ENCODE measurements around the gene FBXL17.

Gene FBXL17

DNA sequence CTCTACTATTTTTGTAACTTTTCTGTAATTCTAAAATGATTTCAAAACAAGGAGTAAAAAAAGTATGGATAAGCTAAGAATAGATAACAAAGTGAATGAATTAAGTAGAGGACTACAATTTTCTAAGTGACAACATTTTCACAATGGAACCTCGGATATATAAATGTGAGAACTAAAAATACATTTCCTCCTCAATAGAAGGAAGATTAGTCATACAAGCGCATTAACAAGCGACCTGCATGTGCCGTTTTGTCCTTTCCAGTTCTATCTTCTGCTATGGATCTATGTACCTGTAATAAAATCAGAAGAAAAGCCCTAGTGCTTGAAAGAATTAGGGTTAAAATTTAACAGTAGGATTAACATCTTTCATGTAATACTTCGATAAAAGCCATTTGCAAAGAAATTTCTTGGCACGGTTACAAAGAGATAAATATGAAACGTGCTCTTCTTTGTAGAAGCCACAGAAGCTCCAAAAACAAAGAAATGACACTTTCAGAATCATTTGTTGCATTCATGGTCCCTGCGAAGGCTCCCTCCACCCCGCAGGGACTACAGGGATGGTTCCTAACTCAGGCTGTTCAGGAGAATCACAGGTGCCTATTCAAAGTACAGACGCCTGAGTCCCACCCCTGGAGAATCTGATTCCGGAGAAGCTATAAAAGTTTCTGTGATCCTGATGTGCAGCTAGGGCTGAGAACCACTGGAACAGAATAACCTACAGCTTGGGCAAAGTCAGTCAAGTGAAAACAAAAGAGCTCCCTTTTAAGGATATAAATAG lies 494.5 kb downstream of the FBXL17 start:
- no peak overlapping the region for H4K91ac ChIP-seq (ENCODE audit: low read depth, low read length, poor library complexity)

DNA sequence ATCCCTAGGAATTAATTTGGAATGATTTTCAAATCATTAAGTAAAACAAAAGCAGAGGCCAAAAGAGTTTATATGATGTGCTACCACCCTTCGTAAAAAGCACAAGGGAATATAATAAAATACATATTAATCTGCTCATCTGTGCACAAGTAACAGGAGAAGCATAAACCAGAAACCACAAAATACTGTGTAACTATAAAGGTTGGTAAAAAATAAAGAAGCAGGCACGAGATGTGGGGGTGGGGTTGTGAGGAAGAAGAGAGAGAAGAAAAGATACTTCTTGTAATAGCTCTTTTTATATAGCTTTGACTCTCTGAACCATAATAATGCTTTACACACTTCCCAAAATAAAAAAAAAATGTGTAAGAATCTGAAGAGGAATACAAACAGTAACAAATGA lies 496.3 kb downstream of the FBXL17 start:
- no peak overlapping the region for H3K4me2 ChIP-seq (ENCODE audit: insufficient read depth, low read length, poor library complexity, severe bottlenecking)
- no CpG with 5 or more reads among the region's 2 CpGs for WGBS, 2 donors (ENCODE audit: extremely low coverage in 2 of 2, insufficient read length in 2 of 2, insufficient replicate concordance in 1 of 2)
- no peak overlapping the region for H2BK15ac ChIP-seq (ENCODE audit: low read length)

More for the DNA sequence above, 494.5 kb downstream of the FBXL17 start:
- no peak overlapping the region for H3K4me3 ChIP-seq (ENCODE audit: low read length in 2 of 2)
- H3K14ac ChIP-seq (ENCODE audit: low read length): no peak overlapping the region
- no peak overlapping the region for H3K23ac ChIP-seq (ENCODE audit: low read depth, low read length, poor library complexity)
- no peaks in the 10 kb centered on the region for H3K79me1 ChIP-seq (ENCODE audit: low read depth, low read length)
- H3K27me3 ChIP-seq (ENCODE audit: control insufficient read depth in 3 of 3, insufficient read depth in 3 of 3, low read depth in 1 of 3, low read length in 3 of 3): no peaks in the 10 kb centered on the region
- H2BK120ac ChIP-seq (ENCODE audit: low read depth, low read length): no peak overlapping the region
- no peak overlapping the region for H3K9ac ChIP-seq (ENCODE audit: low read depth, low read length, poor library complexity)
- H3K9me3 ChIP-seq (replicated peaks in 1 of 2; ENCODE audit: control insufficient read depth in 2 of 2, insufficient read depth in 1 of 2, low read depth in 1 of 2, low read length in 2 of 2): no peaks in the 10 kb centered on the region
- H3K4ac ChIP-seq (ENCODE audit: low read length): no peak overlapping the region
- H4K8ac ChIP-seq (ENCODE audit: low read depth, low read length): no peak overlapping the region
- no peaks in the 10 kb centered on the region for H3K36me3 ChIP-seq (replicated peaks in 1 of 2; ENCODE audit: control insufficient read depth in 2 of 2, insufficient read depth in 2 of 2, low read length in 2 of 2)
- no CpG with 5 or more reads among the region's 11 CpGs for WGBS, 2 donors (ENCODE audit: extremely low coverage in 2 of 2, insufficient read length in 2 of 2, insufficient replicate concordance in 1 of 2)
- H2AK5ac ChIP-seq (ENCODE audit: low read depth, low read length): no peak overlapping the region
- no peak overlapping the region for H2BK15ac ChIP-seq (ENCODE audit: low read length)
- no peak overlapping the region for H3K27ac ChIP-seq (replicated peaks; ENCODE audit: low read length)
- H2BK12ac ChIP-seq (ENCODE audit: low read length): no peak overlapping the region
- H3K4me2 ChIP-seq (ENCODE audit: insufficient read depth, low read length, poor library complexity, severe bottlenecking): no peak overlapping the region
- H3K18ac ChIP-seq (ENCODE audit: low read length): no peak overlapping the region
- H2BK5ac ChIP-seq (ENCODE audit: low read length): no peak overlapping the region
- H2AFZ ChIP-seq (ENCODE audit: low read length): no peak overlapping the region
- DNase-seq (ENCODE audit: low spot score): no peak
- peaks cover 6 to 25% of the 10 kb centered on the region in 2 donors for H3K4me1 ChIP-seq (ENCODE audit: control insufficient read depth in 2 of 2, insufficient read depth in 1 of 2, low read depth in 1 of 2, low read length in 2 of 2)

DNA sequence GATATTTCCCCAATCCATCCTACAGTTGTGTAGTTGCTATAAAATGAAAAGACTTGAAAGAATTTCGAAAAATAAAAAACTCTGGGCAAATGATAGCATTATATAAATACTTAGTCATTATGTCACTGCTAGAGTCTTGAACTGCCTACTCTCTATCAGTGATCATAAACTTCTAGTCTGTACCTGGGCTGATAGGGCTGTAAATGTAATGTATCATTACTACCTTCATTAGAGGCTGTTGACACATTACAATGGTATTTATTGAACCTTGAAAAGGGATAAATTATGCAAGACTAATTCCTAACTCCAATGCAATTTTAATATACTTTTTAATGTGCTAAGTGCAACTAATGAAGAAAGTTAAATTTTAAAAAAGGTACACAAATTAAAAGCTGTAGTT lies 497.0 kb downstream of the FBXL17 start:
- Histone ChIP-seq H2BK120ac (ENCODE audit: low read depth, low read length) (no peak overlapping the region), H2BK12ac (ENCODE audit: low read length) (no peak overlapping the region), H2AK5ac (ENCODE audit: low read depth, low read length) (no peak overlapping the region), H3K9ac (ENCODE audit: low read depth, low read length, poor library complexity) (no peak overlapping the region), H3K4me3 (ENCODE audit: low read length in 2 of 2) (no peak overlapping the region), H3K23ac (ENCODE audit: low read depth, low read length, poor library complexity) (no peak overlapping the region), H2BK5ac (ENCODE audit: low read length) (no peak overlapping the region), H2BK15ac (ENCODE audit: low read length) (no peak overlapping the region), H3K9me3 (replicated peaks in 1 of 2; ENCODE audit: control insufficient read depth in 2 of 2, insufficient read depth in 1 of 2, low read depth in 1 of 2, low read length in 2 of 2) (no peaks in the 10 kb centered on the region), H3K4me2 (ENCODE audit: insufficient read depth, low read length, poor library complexity, severe bottlenecking) (no peak overlapping the region), H3K18ac (ENCODE audit: low read length) (no peak overlapping the region), H3K36me3 (replicated peaks in 1 of 2; ENCODE audit: control insufficient read depth in 2 of 2, insufficient read depth in 2 of 2, low read length in 2 of 2) (no peaks in the 10 kb centered on the region), H3K4ac (ENCODE audit: low read length) (no peak overlapping the region), H4K8ac (ENCODE audit: low read depth, low read length) (no peak overlapping the region), H4K91ac (ENCODE audit: low read depth, low read length, poor library complexity) (no peak overlapping the region), H3K14ac (ENCODE audit: low read length) (no peak overlapping the region), H3K79me1 (ENCODE audit: low read depth, low read length) (no peaks in the 10 kb centered on the region), H3K4me1 (ENCODE audit: control insufficient read depth in 2 of 2, insufficient read depth in 1 of 2, low read depth in 1 of 2, low read length in 2 of 2) (peaks cover 6 to 22% of the 10 kb centered on the region in 2 donors), H3K27me3 (ENCODE audit: control insufficient read depth in 3 of 3, insufficient read depth in 3 of 3, low read depth in 1 of 3, low read length in 3 of 3) (no peaks in the 10 kb centered on the region), H3K27ac (replicated peaks; ENCODE audit: low read length) (no peak overlapping the region), H2AFZ (ENCODE audit: low read length) (no peak overlapping the region)
- no peak for DNase-seq (ENCODE audit: low spot score)
- no CpG with 5 or more reads among the region's 1 CpG for WGBS, 2 donors (ENCODE audit: extremely low coverage in 2 of 2, insufficient read length in 2 of 2, insufficient replicate concordance in 1 of 2)

More for the DNA sequence above, 496.3 kb downstream of the FBXL17 start:
- Histone ChIP-seq H4K8ac (ENCODE audit: low read depth, low read length) (no peak overlapping the region), H2AK5ac (ENCODE audit: low read depth, low read length) (no peak overlapping the region), H2BK5ac (ENCODE audit: low read length) (no peak overlapping the region), H3K79me1 (ENCODE audit: low read depth, low read length) (no peaks in the 10 kb centered on the region), H3K4me1 (ENCODE audit: control insufficient read depth in 2 of 2, insufficient read depth in 1 of 2, low read depth in 1 of 2, low read length in 2 of 2) (peaks cover 6 to 25% of the 10 kb centered on the region in 2 donors), H3K4ac (ENCODE audit: low read length) (no peak overlapping the region), H3K4me3 (ENCODE audit: low read length in 2 of 2) (no peak overlapping the region), H3K23ac (ENCODE audit: low read depth, low read length, poor library complexity) (no peak overlapping the region), H3K27me3 (ENCODE audit: control insufficient read depth in 3 of 3, insufficient read depth in 3 of 3, low read depth in 1 of 3, low read length in 3 of 3) (no peaks in the 10 kb centered on the region), H2BK120ac (ENCODE audit: low read depth, low read length) (no peak overlapping the region), H3K9ac (ENCODE audit: low read depth, low read length, poor library complexity) (no peak overlapping the region), H3K27ac (replicated peaks; ENCODE audit: low read length) (no peak overlapping the region), H3K36me3 (replicated peaks in 1 of 2; ENCODE audit: control insufficient read depth in 2 of 2, insufficient read depth in 2 of 2, low read length in 2 of 2) (no peaks in the 10 kb centered on the region), H3K18ac (ENCODE audit: low read length) (no peak overlapping the region), H3K9me3 (replicated peaks in 1 of 2; ENCODE audit: control insufficient read depth in 2 of 2, insufficient read depth in 1 of 2, low read depth in 1 of 2, low read length in 2 of 2) (no peaks in the 10 kb centered on the region), H2BK12ac (ENCODE audit: low read length) (no peak overlapping the region), H2AFZ (ENCODE audit: low read length) (no peak overlapping the region), H4K91ac (ENCODE audit: low read depth, low read length, poor library complexity) (no peak overlapping the region), H3K14ac (ENCODE audit: low read length) (no peak overlapping the region)
- DNase-seq (ENCODE audit: low spot score): no peak

GRCh38 chr5:107878661-107879060 lies 503.2 kb downstream of the FBXL17 start:
- H2BK15ac ChIP-seq (ENCODE audit: low read length): no peak overlapping the region
- H3K23ac ChIP-seq (ENCODE audit: low read depth, low read length, poor library complexity): no peak overlapping the region
- peaks cover 0 to 12% of the 10 kb centered on the region in 2 donors for H3K4me1 ChIP-seq (ENCODE audit: control insufficient read depth in 2 of 2, insufficient read depth in 1 of 2, low read depth in 1 of 2, low read length in 2 of 2)
- no peak overlapping the region for H3K14ac ChIP-seq (ENCODE audit: low read length)
- no peak overlapping the region for H3K9ac ChIP-seq (ENCODE audit: low read depth, low read length, poor library complexity)
- no peak overlapping the region for H4K91ac ChIP-seq (ENCODE audit: low read depth, low read length, poor library complexity)
- no peak for DNase-seq (ENCODE audit: low spot score)
- no peak overlapping the region for H2BK5ac ChIP-seq (ENCODE audit: low read length)
- no peak overlapping the region for H4K8ac ChIP-seq (ENCODE audit: low read depth, low read length)
- H3K9me3 ChIP-seq (replicated peaks in 1 of 2; ENCODE audit: control insufficient read depth in 2 of 2, insufficient read depth in 1 of 2, low read depth in 1 of 2, low read length in 2 of 2): no peaks in the 10 kb centered on the region
- H3K79me1 ChIP-seq (ENCODE audit: low read depth, low read length): no peaks in the 10 kb centered on the region
- no peak overlapping the region for H2AFZ ChIP-seq (ENCODE audit: low read length)
- H3K27me3 ChIP-seq (ENCODE audit: control insufficient read depth in 3 of 3, insufficient read depth in 3 of 3, low read depth in 1 of 3, low read length in 3 of 3): no peaks in the 10 kb centered on the region
- H2BK120ac ChIP-seq (ENCODE audit: low read depth, low read length): no peak overlapping the region
- H3K36me3 ChIP-seq (replicated peaks in 1 of 2; ENCODE audit: control insufficient read depth in 2 of 2, insufficient read depth in 2 of 2, low read length in 2 of 2): no peaks in the 10 kb centered on the region
- H3K18ac ChIP-seq (ENCODE audit: low read length): no peak overlapping the region
- no peak overlapping the region for H3K4me2 ChIP-seq (ENCODE audit: insufficient read depth, low read length, poor library complexity, severe bottlenecking)
- no peak overlapping the region for H3K27ac ChIP-seq (replicated peaks; ENCODE audit: low read length)
- no peak overlapping the region for H2BK12ac ChIP-seq (ENCODE audit: low read length)
- H2AK5ac ChIP-seq (ENCODE audit: low read depth, low read length): no peak overlapping the region
- H3K4me3 ChIP-seq (ENCODE audit: low read length in 2 of 2): no peak overlapping the region
- H3K4ac ChIP-seq (ENCODE audit: low read length): no peak overlapping the region
- no CpG with 5 or more reads among the region's 4 CpGs for WGBS, 2 donors (ENCODE audit: extremely low coverage in 2 of 2, insufficient read length in 2 of 2, insufficient replicate concordance in 1 of 2)
